H1 (cell line): Measurements from ENCODE around the gene PTPRE. TPM values are rescaled to one million over a fixed set of nuclear protein-coding genes. Genes with fewer than 3 reads are reported as not detected.

Experiments
- CTCF ChIA-PET: fragments of 300-600 bp; sonication (Branson Sonifier 250); formaldehyde crosslinking; loops from one replicate; lab custom pipeline; 2021; ENCODE audit not compliant: partially characterized antibody; lab: Charles Lee
- POLR2A ChIA-PET: fragments of 300-600 bp; sonication (Branson Sonifier 250); formaldehyde crosslinking; loops from one replicate; lab custom pipeline; 2021; ENCODE audit warnings: inconsistent platforms; ENCODE audit not compliant: partially characterized antibody; lab: Charles Lee
- DNase-seq, 2 experiments: peaks; one replicate each; pipeline versions ENCODE4 v3.0.0 to v3.0.0-alpha.2; 2010 to 2022; ENCODE audit warnings: low spot score in 2 of 2, low read depth in 1 of 2, mixed read lengths in 1 of 2
- FAIRE-seq: peaks from 2 replicates; lab custom pipeline; 2011; peaks lifted over from hg19 to GRCh38; lab: Jason Lieb, UNC
- H2AFZ ChIP-seq: 2 replicates; pipeline ENCODE4 v1.8.1; 2012; ENCODE audit warnings: low read length, inconsistent platforms
- H2AK5ac ChIP-seq: 2 replicates; pipeline ENCODE4 v1.6.1; 2013; ENCODE audit warnings: low read depth, low read length
- H2BK120ac ChIP-seq: replicated peaks from 2 replicates; pipeline ENCODE3; 2013; ENCODE audit warnings: low read depth, low read length, inconsistent platforms
- H2BK12ac ChIP-seq: 2 replicates; pipeline ENCODE4 v1.6.1; 2013; ENCODE audit warnings: low read depth, low read length
- H2BK15ac ChIP-seq: 2 replicates; pipeline ENCODE4 v1.6.1; 2013; ENCODE audit warnings: low read length
- H2BK20ac ChIP-seq: 2 replicates; pipeline ENCODE4 v1.6.1; 2013; ENCODE audit warnings: low read length
- H2BK5ac ChIP-seq: 2 replicates; pipeline ENCODE4 v1.6.1; 2013; ENCODE audit warnings: low read depth, low read length
- H3K14ac ChIP-seq: 2 replicates; pipeline ENCODE4 v1.6.1; 2013; ENCODE audit warnings: inconsistent platforms; ENCODE audit not compliant: insufficient read length
- H3K18ac ChIP-seq: 2 replicates; pipeline ENCODE4 v1.6.1; 2013; ENCODE audit warnings: low read length; ENCODE audit errors: extremely low read depth
- H3K23ac ChIP-seq: 2 replicates; pipeline ENCODE4 v1.6.1; 2013; ENCODE audit warnings: inconsistent platforms; ENCODE audit not compliant: insufficient read length
- H3K23me2 ChIP-seq: 2 replicates; pipeline ENCODE4 v1.6.1; 2013; ENCODE audit warnings: low read depth, low read length
- H3K27ac ChIP-seq: 2 replicates; pipeline ENCODE4 v1.6.1; 2011; ENCODE audit warnings: low read depth, low read length, inconsistent platforms
- H3K27me3 ChIP-seq, 4 experiments: replicated peaks in 1 of 4; 1 replicate in 1 of 4; 2 replicates in 3 of 4; pipeline versions ENCODE4 v1.6.1 to v1.8.1; 2011 to 2013; ENCODE audit warnings: low read length in 3 of 4, mild to moderate bottlenecking in 3 of 4, inconsistent platforms in 2 of 4, mixed read lengths in 2 of 4, moderate library complexity in 1 of 4; ENCODE audit not compliant: control insufficient read depth in 3 of 4, insufficient read depth in 3 of 4; ENCODE audit errors: extremely low read depth in 1 of 4
- H3K36me3 ChIP-seq, 4 experiments: 2 replicates each; pipeline versions ENCODE4 v1.6.1 to v1.8.1; 2011 to 2013; ENCODE audit warnings: mild to moderate bottlenecking in 4 of 4, low read length in 3 of 4, moderate library complexity in 2 of 4, control low read depth in 1 of 4, inconsistent platforms in 1 of 4; ENCODE audit not compliant: insufficient read depth in 4 of 4, control insufficient read depth in 2 of 4
- H3K4ac ChIP-seq: replicated peaks from 2 replicates; pipeline ENCODE3; 2013; ENCODE audit warnings: low read length, low read depth, mixed read lengths, inconsistent platforms; ENCODE audit not compliant: insufficient read length
- H3K4me1 ChIP-seq, 4 experiments: replicated peaks in 1 of 4; 1 replicate in 1 of 4; 2 replicates in 3 of 4; pipeline versions ENCODE4 v1.6.1 to v1.8.1; 2011 to 2013; ENCODE audit warnings: low read length in 3 of 4, inconsistent platforms in 2 of 4, mixed read lengths in 1 of 4; ENCODE audit not compliant: insufficient read depth in 4 of 4, control insufficient read depth in 3 of 4
- H3K4me2 ChIP-seq, 2 experiments: 2 replicates each; pipeline versions ENCODE4 v1.6.1 to v1.8.1; 2011 to 2013; ENCODE audit warnings: low read depth in 2 of 2, low read length in 2 of 2, control low read depth in 1 of 2, inconsistent platforms in 1 of 2, mild to moderate bottlenecking in 1 of 2; ENCODE audit not compliant: insufficient read depth in 1 of 2
- H3K4me3 ChIP-seq, 4 experiments: fragments of 200-600, 300-600 bp in 1 of 4; sonication (generic), shearing (Covaris generic), sonication (Bioruptor Twin) in 1 of 4; 2 replicates each; pipeline versions ENCODE4 v1.5.1 to v1.8.1; 2011 to 2016; ENCODE audit warnings: low read length in 4 of 4, low read depth in 3 of 4, control low read depth in 2 of 4, inconsistent platforms in 2 of 4, mild to moderate bottlenecking in 2 of 4, mixed read lengths in 1 of 4, moderate library complexity in 1 of 4; ENCODE audit not compliant: insufficient read depth in 2 of 4; ENCODE audit errors: extremely low read depth in 1 of 4
- H3K56ac ChIP-seq: replicated peaks from 2 replicates; pipeline ENCODE3; 2013; ENCODE audit warnings: low read depth, mild to moderate bottlenecking, mixed read lengths, low read length, inconsistent platforms; ENCODE audit not compliant: insufficient read length
- H3K79me1 ChIP-seq: 2 replicates; pipeline ENCODE4 v1.6.1; 2013; ENCODE audit warnings: low read depth, low read length, control low read depth
- H3K79me2 ChIP-seq, 2 experiments: 2 replicates each; pipeline versions ENCODE4 v1.6.1 to v1.8.1; 2012 to 2013; ENCODE audit warnings: low read length in 2 of 2, mild to moderate bottlenecking in 2 of 2, inconsistent platforms in 1 of 2; ENCODE audit not compliant: insufficient read depth in 2 of 2, control insufficient read depth in 1 of 2
- H3K9ac ChIP-seq, 4 experiments: replicated peaks in 1 of 4; 1 replicate in 1 of 4; 2 replicates in 3 of 4; pipeline versions ENCODE4 v1.6.1 to v1.8.1; 2011 to 2013; ENCODE audit warnings: low read depth in 3 of 4, low read length in 3 of 4, control low read depth in 2 of 4, mild to moderate bottlenecking in 2 of 4, moderate library complexity in 2 of 4, inconsistent platforms in 1 of 4; ENCODE audit errors: extremely low read depth in 1 of 4
- H3K9me3 ChIP-seq, 2 experiments: 2 replicates each; pipeline versions ENCODE4 v1.6.1 to v1.8.1; 2012 to 2013; ENCODE audit warnings: mild to moderate bottlenecking in 2 of 2, moderate library complexity in 2 of 2, control low read depth in 1 of 2, inconsistent platforms in 1 of 2, low read depth in 1 of 2, low read length in 1 of 2, mixed read lengths in 1 of 2; ENCODE audit not compliant: insufficient read depth in 2 of 2
- H4K20me1 ChIP-seq, 2 experiments: replicated peaks in 1 of 2; 2 replicates each; pipeline versions ENCODE3 to v1.8.1; 2011 to 2013; ENCODE audit warnings: inconsistent platforms in 2 of 2, low read length in 2 of 2, mild to moderate bottlenecking in 1 of 2; ENCODE audit not compliant: insufficient read depth in 2 of 2, control insufficient read depth in 1 of 2
- H4K5ac ChIP-seq: 2 replicates; pipeline ENCODE4 v1.6.1; 2013; ENCODE audit warnings: low read length, low read depth, mixed read lengths, inconsistent platforms; ENCODE audit not compliant: insufficient read length
- H4K8ac ChIP-seq: 2 replicates; pipeline ENCODE4 v1.8.0; 2013; ENCODE audit warnings: mild to moderate bottlenecking, moderate library complexity, low read length, inconsistent platforms; ENCODE audit not compliant: insufficient read depth; ENCODE audit errors: extremely low read depth
- H4K91ac ChIP-seq: replicated peaks from 2 replicates; pipeline ENCODE3; 2013; ENCODE audit warnings: low read length, mixed read lengths, inconsistent platforms; ENCODE audit not compliant: insufficient read length
- CEBPB ChIP-seq: IDR thresholded peaks from 2 replicates; pipeline ENCODE4 v1.6.1; 2012; ENCODE audit warnings: low read depth, low read length
- YY1 ChIP-seq: IDR thresholded peaks from 2 replicates; pipeline ENCODE4 v1.6.1; 2011; ENCODE audit warnings: low read depth, mild to moderate bottlenecking, low read length
- WGBS, 2 experiments: shearing (Covaris generic) in 1 of 2; methylation state at CpG; one replicate each; pipeline versions ENCODE4 v1.1.6 to v1.1.7; 2013 to 2015; ENCODE audit warnings: low lambda C conversion rate in 2 of 2, mixed read lengths in 2 of 2, inconsistent platforms in 1 of 2, low coverage in 1 of 2, missing lambda C conversion rate in 1 of 2; ENCODE audit not compliant: insufficient replicate concordance in 2 of 2, insufficient coverage in 1 of 2, insufficient read length in 1 of 2; ENCODE audit errors: extremely low coverage in 1 of 2, missing lambda C conversion rate in 1 of 2; 5-methylcytosine and 5-hydroxymethylcytosine counted together
- polyA plus RNA-seq, 7 experiments: library from polyadenylated mRNA; depleted of rRNA in 3 of 7; stranded (reverse) in 5 of 7; unstranded in 2 of 7; fragments of >200 nt in 5 of 7; fragments of 200-250 nt in 2 of 7; gene quantifications; 1 replicate in 5 of 7; 2 replicates in 1 of 7; 4 replicates in 1 of 7; pipeline versions ENCODE4 v1.2.1 to v1.2.3, GENCODE V29; 2011 to 2013; ENCODE audit warnings: missing spikeins in 2 of 7, mixed read lengths in 2 of 7
- total RNA-seq: library from RNA; stranded (reverse); fragmentation: NEBNext Ultra II Directional; extraction: Animal tissue kit (Norgen Biotek cat#: 25700); gene quantifications from 2 replicates; pipeline ENCODE4 v1.2.1, GENCODE V29; 2021

PTPRE gene
- total and polyA plus RNA-seq, 2 of the 8 experiments (the other 6 are each of a cell fraction or from before 2014, with no cell fraction given) = 0.33 to 0.54 TPM

- no peak overlapping the region for H2AK5ac ChIP-seq
- H3K27me3 ChIP-seq = no peaks in the 10 kb centered on the region; a peak in 1 of 7 replicates
- no peak overlapping the region for H2BK5ac ChIP-seq
- no peaks in the 10 kb centered on the region for H3K79me1 ChIP-seq
- FAIRE-seq = no peak
- no peak overlapping the region for H2AFZ ChIP-seq
- no peaks in the 10 kb centered on the region for H3K79me2 ChIP-seq
- no peak overlapping the region for H3K56ac ChIP-seq
- no peak overlapping the region for H2BK15ac ChIP-seq
- H3K4me1 ChIP-seq = peaks cover 0 to 4% (median 0%) of the 10 kb centered on the region in 4 experiments; a peak in 1 of 7 replicates
- no peak for TF ChIP-seq CEBPB
- TF ChIP-seq YY1 = no peak
- TF ChIP-seq, all 59 proteins: peak for 0
- H3K4ac ChIP-seq = no peak overlapping the region
- no peak overlapping the region for H4K5ac ChIP-seq
- H3K4me3 ChIP-seq = no peak overlapping the region
- H3K23me2 ChIP-seq = no peaks in the 10 kb centered on the region
- H2BK20ac ChIP-seq = no peak overlapping the region
- H4K20me1 ChIP-seq = no peaks in the 10 kb centered on the region
- DNase-seq = no peak
- ChIA-PET CTCF (interaction anchor here (0.8 to 6.0 kb wide), 13 partner anchors 10 to 137 kb away, joined by 3 to 83 read pairs (median 4); partner anchors contain the start of gene PTPRE), POLR2A (interaction anchor here (1.3 kb wide), 1 partner anchor 103 kb away, joined by 3 read pairs; the partner anchor contains the start of gene PTPRE)
- H3K36me3 ChIP-seq = no peaks in the 10 kb centered on the region
- H4K8ac ChIP-seq = no peak overlapping the region
- H3K9me3 ChIP-seq = no peaks in the 10 kb centered on the region
- no peak overlapping the region for H3K27ac ChIP-seq
- H3K9ac ChIP-seq = no peak overlapping the region
- no peak overlapping the region for H3K18ac ChIP-seq
- no peak overlapping the region for H4K91ac ChIP-seq
- WGBS, 2 experiments = 87% methylated on average over 14 of the region's 14 CpGs; no CpG with 5 or more reads in 1 of the 2 experiments
- H3K4me2 ChIP-seq = no peak overlapping the region
- no peak overlapping the region for H2BK120ac ChIP-seq
- H3K14ac ChIP-seq = no peak overlapping the region
- H3K23ac ChIP-seq = no peak overlapping the region
- no peak overlapping the region for H2BK12ac ChIP-seq
Measured at GRCh38 chr10:128009372-128010126, 102.6 kb downstream of the PTPRE start.
